H1 (cell line): ENCODE results near the gene MEF2C. TPM values are rescaled to one million over a fixed set of nuclear protein-coding genes. Genes with fewer than 3 reads are reported as not detected.

Source experiments
- CTCF ChIA-PET: fragments of 300-600 bp; sonication (Branson Sonifier 250); formaldehyde crosslinking; loops from one replicate; lab custom pipeline; 2021; ENCODE audit not compliant: partially characterized antibody; lab: Charles Lee
- POLR2A ChIA-PET: fragments of 300-600 bp; sonication (Branson Sonifier 250); formaldehyde crosslinking; loops from one replicate; lab custom pipeline; 2021; ENCODE audit warnings: inconsistent platforms; ENCODE audit not compliant: partially characterized antibody; lab: Charles Lee
- DNase-seq, 2 experiments: peaks; one replicate each; pipeline versions ENCODE4 v3.0.0 to v3.0.0-alpha.2; 2010 to 2022; ENCODE audit warnings: low spot score in 2 of 2, low read depth in 1 of 2, mixed read lengths in 1 of 2
- FAIRE-seq: peaks from 2 replicates; lab custom pipeline; 2011; peaks lifted over from hg19 to GRCh38; lab: Jason Lieb, UNC
- H2AFZ ChIP-seq: 2 replicates; pipeline ENCODE4 v1.8.1; 2012; ENCODE audit warnings: low read length, inconsistent platforms
- H2AK5ac ChIP-seq: 2 replicates; pipeline ENCODE4 v1.6.1; 2013; ENCODE audit warnings: low read depth, low read length
- H2BK120ac ChIP-seq: replicated peaks from 2 replicates; pipeline ENCODE3; 2013; ENCODE audit warnings: low read depth, low read length, inconsistent platforms
- H2BK12ac ChIP-seq: 2 replicates; pipeline ENCODE4 v1.6.1; 2013; ENCODE audit warnings: low read depth, low read length
- H2BK15ac ChIP-seq: 2 replicates; pipeline ENCODE4 v1.6.1; 2013; ENCODE audit warnings: low read length
- H2BK20ac ChIP-seq: 2 replicates; pipeline ENCODE4 v1.6.1; 2013; ENCODE audit warnings: low read length
- H2BK5ac ChIP-seq: 2 replicates; pipeline ENCODE4 v1.6.1; 2013; ENCODE audit warnings: low read depth, low read length
- H3K14ac ChIP-seq: 2 replicates; pipeline ENCODE4 v1.6.1; 2013; ENCODE audit warnings: inconsistent platforms; ENCODE audit not compliant: insufficient read length
- H3K18ac ChIP-seq: 2 replicates; pipeline ENCODE4 v1.6.1; 2013; ENCODE audit warnings: low read length; ENCODE audit errors: extremely low read depth
- H3K23ac ChIP-seq: 2 replicates; pipeline ENCODE4 v1.6.1; 2013; ENCODE audit warnings: inconsistent platforms; ENCODE audit not compliant: insufficient read length
- H3K23me2 ChIP-seq: 2 replicates; pipeline ENCODE4 v1.6.1; 2013; ENCODE audit warnings: low read depth, low read length
- H3K27ac ChIP-seq: 2 replicates; pipeline ENCODE4 v1.6.1; 2011; ENCODE audit warnings: low read depth, low read length, inconsistent platforms
- H3K27me3 ChIP-seq, 4 experiments: replicated peaks in 1 of 4; 1 replicate in 1 of 4; 2 replicates in 3 of 4; pipeline versions ENCODE4 v1.6.1 to v1.8.1; 2011 to 2013; ENCODE audit warnings: low read length in 3 of 4, mild to moderate bottlenecking in 3 of 4, inconsistent platforms in 2 of 4, mixed read lengths in 2 of 4, moderate library complexity in 1 of 4; ENCODE audit not compliant: control insufficient read depth in 3 of 4, insufficient read depth in 3 of 4; ENCODE audit errors: extremely low read depth in 1 of 4
- H3K36me3 ChIP-seq, 4 experiments: 2 replicates each; pipeline versions ENCODE4 v1.6.1 to v1.8.1; 2011 to 2013; ENCODE audit warnings: mild to moderate bottlenecking in 4 of 4, low read length in 3 of 4, moderate library complexity in 2 of 4, control low read depth in 1 of 4, inconsistent platforms in 1 of 4; ENCODE audit not compliant: insufficient read depth in 4 of 4, control insufficient read depth in 2 of 4
- H3K4ac ChIP-seq: replicated peaks from 2 replicates; pipeline ENCODE3; 2013; ENCODE audit warnings: low read length, low read depth, mixed read lengths, inconsistent platforms; ENCODE audit not compliant: insufficient read length
- H3K4me1 ChIP-seq, 4 experiments: replicated peaks in 1 of 4; 1 replicate in 1 of 4; 2 replicates in 3 of 4; pipeline versions ENCODE4 v1.6.1 to v1.8.1; 2011 to 2013; ENCODE audit warnings: low read length in 3 of 4, inconsistent platforms in 2 of 4, mixed read lengths in 1 of 4; ENCODE audit not compliant: insufficient read depth in 4 of 4, control insufficient read depth in 3 of 4
- H3K4me2 ChIP-seq, 2 experiments: 2 replicates each; pipeline versions ENCODE4 v1.6.1 to v1.8.1; 2011 to 2013; ENCODE audit warnings: low read depth in 2 of 2, low read length in 2 of 2, control low read depth in 1 of 2, inconsistent platforms in 1 of 2, mild to moderate bottlenecking in 1 of 2; ENCODE audit not compliant: insufficient read depth in 1 of 2
- H3K4me3 ChIP-seq, 4 experiments: fragments of 200-600, 300-600 bp in 1 of 4; sonication (generic), shearing (Covaris generic), sonication (Bioruptor Twin) in 1 of 4; 2 replicates each; pipeline versions ENCODE4 v1.5.1 to v1.8.1; 2011 to 2016; ENCODE audit warnings: low read length in 4 of 4, low read depth in 3 of 4, control low read depth in 2 of 4, inconsistent platforms in 2 of 4, mild to moderate bottlenecking in 2 of 4, mixed read lengths in 1 of 4, moderate library complexity in 1 of 4; ENCODE audit not compliant: insufficient read depth in 2 of 4; ENCODE audit errors: extremely low read depth in 1 of 4
- H3K56ac ChIP-seq: replicated peaks from 2 replicates; pipeline ENCODE3; 2013; ENCODE audit warnings: low read depth, mild to moderate bottlenecking, mixed read lengths, low read length, inconsistent platforms; ENCODE audit not compliant: insufficient read length
- H3K79me1 ChIP-seq: 2 replicates; pipeline ENCODE4 v1.6.1; 2013; ENCODE audit warnings: low read depth, low read length, control low read depth
- H3K79me2 ChIP-seq, 2 experiments: 2 replicates each; pipeline versions ENCODE4 v1.6.1 to v1.8.1; 2012 to 2013; ENCODE audit warnings: low read length in 2 of 2, mild to moderate bottlenecking in 2 of 2, inconsistent platforms in 1 of 2; ENCODE audit not compliant: insufficient read depth in 2 of 2, control insufficient read depth in 1 of 2
- H3K9ac ChIP-seq, 4 experiments: replicated peaks in 1 of 4; 1 replicate in 1 of 4; 2 replicates in 3 of 4; pipeline versions ENCODE4 v1.6.1 to v1.8.1; 2011 to 2013; ENCODE audit warnings: low read depth in 3 of 4, low read length in 3 of 4, control low read depth in 2 of 4, mild to moderate bottlenecking in 2 of 4, moderate library complexity in 2 of 4, inconsistent platforms in 1 of 4; ENCODE audit errors: extremely low read depth in 1 of 4
- H3K9me3 ChIP-seq, 2 experiments: 2 replicates each; pipeline versions ENCODE4 v1.6.1 to v1.8.1; 2012 to 2013; ENCODE audit warnings: mild to moderate bottlenecking in 2 of 2, moderate library complexity in 2 of 2, control low read depth in 1 of 2, inconsistent platforms in 1 of 2, low read depth in 1 of 2, low read length in 1 of 2, mixed read lengths in 1 of 2; ENCODE audit not compliant: insufficient read depth in 2 of 2
- H4K20me1 ChIP-seq, 2 experiments: replicated peaks in 1 of 2; 2 replicates each; pipeline versions ENCODE3 to v1.8.1; 2011 to 2013; ENCODE audit warnings: inconsistent platforms in 2 of 2, low read length in 2 of 2, mild to moderate bottlenecking in 1 of 2; ENCODE audit not compliant: insufficient read depth in 2 of 2, control insufficient read depth in 1 of 2
- H4K5ac ChIP-seq: 2 replicates; pipeline ENCODE4 v1.6.1; 2013; ENCODE audit warnings: low read length, low read depth, mixed read lengths, inconsistent platforms; ENCODE audit not compliant: insufficient read length
- H4K8ac ChIP-seq: 2 replicates; pipeline ENCODE4 v1.8.0; 2013; ENCODE audit warnings: mild to moderate bottlenecking, moderate library complexity, low read length, inconsistent platforms; ENCODE audit not compliant: insufficient read depth; ENCODE audit errors: extremely low read depth
- H4K91ac ChIP-seq: replicated peaks from 2 replicates; pipeline ENCODE3; 2013; ENCODE audit warnings: low read length, mixed read lengths, inconsistent platforms; ENCODE audit not compliant: insufficient read length
- MAFK ChIP-seq: IDR thresholded peaks from 2 replicates; pipeline ENCODE4 v1.6.1; 2012; ENCODE audit warnings: low read depth, mild to moderate bottlenecking, improper control_type of control experiment, low read length
- WGBS, 2 experiments: shearing (Covaris generic) in 1 of 2; methylation state at CpG; one replicate each; pipeline versions ENCODE4 v1.1.6 to v1.1.7; 2013 to 2015; ENCODE audit warnings: low lambda C conversion rate in 2 of 2, mixed read lengths in 2 of 2, inconsistent platforms in 1 of 2, low coverage in 1 of 2, missing lambda C conversion rate in 1 of 2; ENCODE audit not compliant: insufficient replicate concordance in 2 of 2, insufficient coverage in 1 of 2, insufficient read length in 1 of 2; ENCODE audit errors: extremely low coverage in 1 of 2, missing lambda C conversion rate in 1 of 2; 5-methylcytosine and 5-hydroxymethylcytosine counted together
- polyA plus RNA-seq, 7 experiments: library from polyadenylated mRNA; depleted of rRNA in 3 of 7; stranded (reverse) in 5 of 7; unstranded in 2 of 7; fragments of >200 nt in 5 of 7; fragments of 200-250 nt in 2 of 7; gene quantifications; 1 replicate in 5 of 7; 2 replicates in 1 of 7; 4 replicates in 1 of 7; pipeline versions ENCODE4 v1.2.1 to v1.2.3, GENCODE V29; 2011 to 2013; ENCODE audit warnings: missing spikeins in 2 of 7, mixed read lengths in 2 of 7
- total RNA-seq: library from RNA; stranded (reverse); fragmentation: NEBNext Ultra II Directional; extraction: Animal tissue kit (Norgen Biotek cat#: 25700); gene quantifications from 2 replicates; pipeline ENCODE4 v1.2.1, GENCODE V29; 2021

Gene MEF2C
- total and polyA plus RNA-seq, 2 of the 8 experiments (the other 6 are each of a cell fraction or from before 2014, with no cell fraction given): 0.59 to 0.99 TPM

GRCh38 chr5:88780736-88781135 lies 102.2 kb downstream of the MEF2C start:
- ChIA-PET POLR2A (no interaction called here), CTCF (no interaction called here)
- H2BK5ac ChIP-seq: no peak overlapping the region
- H2AK5ac ChIP-seq: no peak overlapping the region
- H3K18ac ChIP-seq: no peak overlapping the region
- H4K8ac ChIP-seq: no peak overlapping the region
- no peak overlapping the region for H2BK12ac ChIP-seq
- no peak for FAIRE-seq
- H3K23me2 ChIP-seq: no peaks in the 10 kb centered on the region; the same call in 1 of the 2 replicates
- WGBS, 2 experiments: 75 to 100% methylated on average over 1 of the region's 1 CpG
- H3K79me2 ChIP-seq: no peaks in the 10 kb centered on the region
- no peak for DNase-seq
- H2AFZ ChIP-seq: no peak overlapping the region
- H3K9me3 ChIP-seq: no peaks in the 10 kb centered on the region
- H3K9ac ChIP-seq: no peak overlapping the region
- no peak overlapping the region for H3K14ac ChIP-seq
- H3K36me3 ChIP-seq: no peaks in the 10 kb centered on the region
- H3K4ac ChIP-seq: no peak overlapping the region
- H2BK120ac ChIP-seq: no peak overlapping the region
- H3K4me2 ChIP-seq: no peak overlapping the region
- H2BK20ac ChIP-seq: no peak overlapping the region
- no peaks in the 10 kb centered on the region for H3K79me1 ChIP-seq
- no peak overlapping the region for H4K91ac ChIP-seq
- no peak overlapping the region for H3K27ac ChIP-seq
- H4K5ac ChIP-seq: no peak overlapping the region
- no peak overlapping the region for H3K4me3 ChIP-seq
- H4K20me1 ChIP-seq: no peaks in the 10 kb centered on the region
- H3K23ac ChIP-seq: no peak overlapping the region
- no peaks in the 10 kb centered on the region for H3K27me3 ChIP-seq
- H3K4me1 ChIP-seq: peaks cover 0 to 5% (median 2%) of the 10 kb centered on the region in 4 experiments; a peak in 3 of 7 replicates
- no peak overlapping the region for H3K56ac ChIP-seq
- no peak overlapping the region for H2BK15ac ChIP-seq
- TF ChIP-seq MAFK: no peak
